WTC11 (cell line): ENCODE data around the gene SH3PXD2A.

Experiments
- CBFB ChIP-seq: sonication (generic); formaldehyde crosslinking; IDR thresholded peaks from 2 replicates; pipeline ENCODE4 v1.8.1; 2022; ENCODE audit warnings: mild to moderate bottlenecking, low read depth, missing genetic modification reagents
- CREB1 ChIP-seq: sonication (generic); formaldehyde crosslinking; IDR thresholded peaks from 2 replicates; pipeline ENCODE4 v1.8.0; 2023; ENCODE audit warnings: mild to moderate bottlenecking, missing genetic modification reagents
- CTCF ChIP-seq: fragments of 200-600 bp; IDR thresholded peaks from 2 replicates; pipeline ENCODE4 v1.8.0; 2022; ENCODE audit warnings: antibody characterized with exemption
- FOXP1 ChIP-seq: sonication (generic); formaldehyde crosslinking; IDR thresholded peaks from 2 replicates; pipeline ENCODE4 v1.8.0; 2022; ENCODE audit warnings: missing genetic modification reagents, mild to moderate bottlenecking, moderate library complexity, borderline replicate concordance
- FOXP4 ChIP-seq: sonication (generic); formaldehyde crosslinking; IDR thresholded peaks from 2 replicates; pipeline ENCODE4 v1.8.0; 2022; ENCODE audit warnings: mild to moderate bottlenecking, missing genetic modification reagents
- HMGXB4 ChIP-seq: sonication (generic); formaldehyde crosslinking; IDR thresholded peaks from 2 replicates; pipeline ENCODE4 v1.8.1; 2023; ENCODE audit warnings: mild to moderate bottlenecking, moderate library complexity, missing genetic modification reagents
- IRF1 ChIP-seq: sonication (generic); formaldehyde crosslinking; IDR thresholded peaks from 2 replicates; pipeline ENCODE4 v1.8.0; 2023; ENCODE audit warnings: missing genetic modification reagents
- KAT7 ChIP-seq: sonication (generic); formaldehyde crosslinking; IDR thresholded peaks from 2 replicates; pipeline ENCODE4 v1.8.1; 2023; ENCODE audit warnings: missing genetic modification reagents, mild to moderate bottlenecking, borderline replicate concordance
- MAX ChIP-seq: sonication (generic); formaldehyde crosslinking; IDR thresholded peaks from 2 replicates; pipeline ENCODE4 v1.8.0; 2022; ENCODE audit warnings: mild to moderate bottlenecking, missing genetic modification reagents
- NFATC4 ChIP-seq: fragments of 250-450 bp; sonication (Bioruptor Pico); IDR thresholded peaks from 2 replicates; pipeline ENCODE4 v1.9.0; 2021; ENCODE audit warnings: mild to moderate bottlenecking
- SMAD3 ChIP-seq: sonication (generic); formaldehyde crosslinking; IDR thresholded peaks from 2 replicates; pipeline ENCODE4 v1.8.0; 2022; ENCODE audit warnings: missing genetic modification reagents, mild to moderate bottlenecking, borderline replicate concordance
- SOX15 ChIP-seq: fragments of 250-450 bp; sonication (Bioruptor Pico); IDR thresholded peaks from 2 replicates; pipeline ENCODE4 v1.9.0; 2021; ENCODE audit warnings: mild to moderate bottlenecking
- USF2 ChIP-seq: sonication (generic); formaldehyde crosslinking; IDR thresholded peaks from 2 replicates; pipeline ENCODE4 v1.8.1; 2023; ENCODE audit warnings: mild to moderate bottlenecking, missing genetic modification reagents, moderate library complexity
- ZNF121 ChIP-seq: sonication (generic); formaldehyde crosslinking; IDR thresholded peaks from 2 replicates; pipeline ENCODE4 v1.8.0; 2023; ENCODE audit warnings: missing genetic modification reagents

- no peak for TF ChIP-seq SOX15 (CRISPR knock-in tag)
- no peak for TF ChIP-seq CBFB (CRISPR knock-in tag)
- no peak for TF ChIP-seq CTCF
- TF ChIP-seq KAT7 (CRISPR knock-in tag) = no peak
- TF ChIP-seq SMAD3 (CRISPR knock-in tag) = no peak
- TF ChIP-seq MAX = no peak
- no peak for TF ChIP-seq CREB1
- TF ChIP-seq HMGXB4 (CRISPR knock-in tag) = no peak
- no peak for TF ChIP-seq USF2 (CRISPR knock-in tag)
- no peak for TF ChIP-seq ZNF121
- TF ChIP-seq FOXP4 = no peak
- TF ChIP-seq FOXP1 = no peak
- TF ChIP-seq IRF1 (CRISPR knock-in tag) = no peak
- TF ChIP-seq NFATC4 (CRISPR knock-in tag) = no peak
Observed at GRCh38 chr10:103716206-103717160, 138.9 kb downstream of the SH3PXD2A start.
